Fibroblast of the aortic adventitia (primary cell): ENCODE measurements around the gene NDUFA13. TPM values are rescaled to one million over a fixed set of nuclear protein-coding genes. Genes with fewer than 3 reads are reported as not detected.
A peak's percentile ranks its signal among the peaks of the same experiment; 100 is the strongest.

Experiments used
- DNase-seq: peaks from one replicate; pipeline ENCODE4 v3.0.0-alpha.2; 2010; ENCODE audit warnings: low read depth
- H3K4me3 ChIP-seq: 2 replicates; pipeline ENCODE4 v1.5.1; 2011; ENCODE audit warnings: low read depth, mild to moderate bottlenecking, control low read depth, low read length, moderate library complexity
- CTCF ChIP-seq: IDR thresholded peaks from 2 replicates; pipeline ENCODE4 v1.5.1; 2011; ENCODE audit warnings: mild to moderate bottlenecking, low read length, control low read depth, inconsistent platforms; ENCODE audit not compliant: insufficient read depth
- total RNA-seq: library from RNA; depleted of rRNA; stranded (reverse); fragments of >200 nt; gene quantifications from 2 replicates; pipeline ENCODE4 v1.2.3, GENCODE V29; 2012; ENCODE audit warnings: low replicate concordance

The NDUFA13 gene
- total RNA-seq, 1 donor = 127 TPM

GRCh38 chr19:19549804-19550464, 33.9 kb downstream of the NDUFA13 start:
- TF ChIP-seq CTCF = no peak
- no peak overlapping the region for H3K4me3 ChIP-seq
- no peak for DNase-seq

GRCh38 chr19:19550485-19550929, 34.5 kb downstream of the NDUFA13 start:
- no peak for TF ChIP-seq CTCF
- DNase-seq = peak; percentile 55
- H3K4me3 ChIP-seq = no peak overlapping the region

- TF ChIP-seq CTCF = no peak
- no peak for DNase-seq
- H3K4me3 ChIP-seq = no peak overlapping the region
Observed at GRCh38 chr19:19550972-19551852, 35.2 kb downstream of the NDUFA13 start.

- TF ChIP-seq CTCF = no peak
- DNase-seq = no peak
- H3K4me3 ChIP-seq = no peak overlapping the region
Observed at GRCh38 chr19:19551853-19552192, 35.8 kb downstream of the NDUFA13 start.

- peak; percentile 81 for TF ChIP-seq CTCF
- DNase-seq = no peak
- no peak overlapping the region for H3K4me3 ChIP-seq
Observed at GRCh38 chr19:19552798-19553197, 36.8 kb downstream of the NDUFA13 start.

DNA sequence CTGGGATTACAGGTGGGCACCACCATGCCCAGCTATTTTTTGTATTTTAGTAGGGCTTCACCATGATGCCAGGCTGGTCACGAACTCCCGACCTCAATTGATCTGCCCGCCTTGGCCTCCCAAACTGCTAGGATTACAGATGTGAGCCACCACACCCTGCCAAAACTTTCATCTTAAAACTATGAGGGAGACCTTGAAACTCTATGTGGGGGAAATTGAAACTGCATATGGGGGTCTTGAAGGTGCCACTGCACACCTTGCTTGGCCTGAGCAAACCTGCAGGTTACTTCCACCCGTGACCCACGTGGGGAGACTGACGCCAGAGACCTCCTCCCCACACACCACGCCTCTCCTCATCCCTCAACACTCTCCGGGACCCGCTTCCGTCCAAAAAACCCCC, 37.6 kb downstream of the NDUFA13 start:
- no peak overlapping the region for H3K4me3 ChIP-seq
- no peak for TF ChIP-seq CTCF
- DNase-seq = no peak
